ENCODE measurements around the gene GRK4. TPM values are rescaled to one million over a fixed set of nuclear protein-coding genes. Genes with fewer than 3 reads are reported as not detected.

GRK4 gene
- total and polyA plus RNA-seq, 2 of the 4 experiments (the other 2 are of a cell fraction) = 1.6 to 2.2 TPM

GRCh38 chr4:3029464-3029863 lies 66.1 kb downstream of the GRK4 start:
- H2AK9ac ChIP-seq (replicated peaks; ENCODE audit: low read depth, low read length, poor library complexity) = no peak overlapping the region
- dilution Hi-C loops (cut with HindIII; ENCODE audit: low sequenced_read_pairs, unreplicated experiment) = no loop called here

More at GRCh38 chr4:3029464-3029863, 66.1 kb downstream of the GRK4 start:
- H3K27me3 ChIP-seq (ENCODE audit: control insufficient read depth, insufficient read depth, low read length) = peaks cover 25% of the 10 kb centered on the region
- no peaks in the 10 kb centered on the region for H3K36me3 ChIP-seq (ENCODE audit: control insufficient read depth, insufficient read depth, low read length)
- BruUV-seq (replicated peaks) = no TSS peak
- H3K4me2 ChIP-seq (ENCODE audit: low read depth, low read length) = no peak overlapping the region
- WGBS, 2 experiments (ENCODE audit: extremely low coverage in 2 of 2, insufficient read length in 1 of 2) = 82% methylated on average over 4 of the region's 9 CpGs; no CpG with 5 or more reads in 1 of the 2 experiments
- no peak overlapping the region for H3K9ac ChIP-seq (ENCODE audit: low read depth, low read length)
- H2BK120ac ChIP-seq (ENCODE audit: low read depth, low read length) = no peak overlapping the region
- POLR2A ChIA-PET (ENCODE audit: unreplicated experiment) = no interaction called here
- no peak overlapping the region for H3K27ac ChIP-seq (ENCODE audit: insufficient read depth, low read length)
- H3K14ac ChIP-seq (replicated peaks; ENCODE audit: low read depth, low read length) = no peak overlapping the region
- CTCF ChIA-PET = no interaction called here
- H3K4ac ChIP-seq (ENCODE audit: low read depth, low read length) = no peak overlapping the region
- H3K18ac ChIP-seq (ENCODE audit: low read depth, low read length) = no peak overlapping the region
- H4K91ac ChIP-seq (ENCODE audit: insufficient read depth, low read depth, low read length) = no peak overlapping the region
- H3K56ac ChIP-seq (ENCODE audit: extremely low read depth, insufficient read depth, low read length) = no peak overlapping the region
- intact Hi-C loops (cut with micrococcal nuclease) (no loop called here), in situ Hi-C loops (cut with MboI; ENCODE audit: low sequenced_read_pairs) (loop anchor here (25.0 kb wide), 1 partner anchor 267 kb away; the partner anchor contains the start of gene TNIP2)
- H3K4me1 ChIP-seq (ENCODE audit: control insufficient read depth, insufficient read depth, low read length) = no peaks in the 10 kb centered on the region
- H2AK5ac ChIP-seq (ENCODE audit: low read depth, low read length) = no peak overlapping the region
- H2BK20ac ChIP-seq (ENCODE audit: low read depth, low read length) = no peak overlapping the region
- H4K8ac ChIP-seq (ENCODE audit: low read depth in 2 of 2, low read length in 2 of 2) = no peak overlapping the region
- no peak overlapping the region for H2BK5ac ChIP-seq (ENCODE audit: low read depth, low read length, poor library complexity, severe bottlenecking)
- H4K5ac ChIP-seq (ENCODE audit: low read depth, low read length) = no peak overlapping the region
- no peak for DNase-seq
- H3K9me3 ChIP-seq (ENCODE audit: control insufficient read depth, insufficient read depth, low read length) = no peaks in the 10 kb centered on the region
- no peaks in the 10 kb centered on the region for H3K79me1 ChIP-seq (ENCODE audit: low read depth in 1 of 2, low read length in 2 of 2)
- no peak overlapping the region for H2BK15ac ChIP-seq (ENCODE audit: low read depth, low read length)
- H3K23ac ChIP-seq (ENCODE audit: low read depth, low read length) = no peak overlapping the region
- H2AFZ ChIP-seq (replicated peaks; ENCODE audit: low read length, poor library complexity) = no peak overlapping the region
- TF ChIP-seq MXI1 (IDR thresholded peaks at IDR 0.05; ENCODE audit: borderline replicate concordance, low read depth, low read length) = no peak
- no peak for TF ChIP-seq MAZ (IDR thresholded peaks at IDR 0.05; ENCODE audit: borderline replicate concordance, low read depth, low read length)
- TF ChIP-seq RCOR1 (IDR thresholded peaks at IDR 0.05; ENCODE audit: insufficient replicate concordance, low read length) = no peak
- TF ChIP-seq CHD1 (IDR thresholded peaks at IDR 0.05; ENCODE audit: low read depth, low read length) = no peak
- no peak for TF ChIP-seq RFX5 (IDR thresholded peaks at IDR 0.05; ENCODE audit: low read depth, low read length)
- no peak for TF ChIP-seq ELK1 (IDR thresholded peaks at IDR 0.05; ENCODE audit: borderline replicate concordance, low read depth, low read length)
- no peak for TF ChIP-seq SMC3 (IDR thresholded peaks at IDR 0.05; ENCODE audit: low read depth, low read length)
- no peak for TF ChIP-seq NFE2L2 (IDR thresholded peaks at IDR 0.05; ENCODE audit: low read depth, low read length)
- TF ChIP-seq USF2 (IDR thresholded peaks at IDR 0.05; ENCODE audit: low read depth, low read length) = no peak
- no peak for ATAC-seq (ENCODE audit: low read depth)
- no peaks in the 10 kb centered on the region for H4K20me1 ChIP-seq (ENCODE audit: insufficient read depth, low read length)
- H3K4me3 ChIP-seq (ENCODE audit: insufficient read depth, low read depth, low read length) = no peak overlapping the region
- H3K9me1 ChIP-seq (ENCODE audit: insufficient read depth, low read length) = no peaks in the 10 kb centered on the region
